Keratinocyte (primary cell): ENCODE measurements around the gene TUBGCP6.

Source experiments
- CTCF ChIP-seq, 3 experiments: IDR thresholded peaks in 1 of 3; conservative IDR thresholded peaks in 1 of 3; optimal IDR thresholded peaks in 1 of 3; 2 replicates in 2 of 3; 3 replicates in 1 of 3; pipeline versions ENCODE3 to v1.5.1; 2011; ENCODE audit warnings: low read length in 3 of 3, mild to moderate bottlenecking in 3 of 3, moderate library complexity in 2 of 3, control low read depth in 1 of 3, inconsistent platforms in 1 of 3; ENCODE audit not compliant: insufficient read depth in 2 of 3; ENCODE audit errors: extremely low read depth in 1 of 3
- EZH2 ChIP-seq: IDR thresholded peaks from one replicate; pipeline ENCODE4 v1.6.1; 2012; ENCODE audit warnings: inconsistent platforms, mild to moderate bottlenecking, low read length, moderate library complexity

GRCh38 chr22:50205781-50206569 is 38.8 kb downstream of the TUBGCP6 start:
- TF ChIP-seq CTCF (optimal IDR thresholded peaks at IDR 0.05 in 1 of 3, IDR thresholded peaks at IDR 0.05 in 1 of 3, conservative IDR thresholded peaks at IDR 0.05 in 1 of 3; ENCODE audit: extremely low read depth in 1 of 3, insufficient read depth in 2 of 3, low read length in 3 of 3): no peak
- no peak for TF ChIP-seq EZH2
